ENCODE data around the gene PPP1R9A. TPM values are rescaled to one million over a fixed set of nuclear protein-coding genes. Genes with fewer than 3 reads are reported as not detected.

PPP1R9A gene
- total RNA-seq, 4 donors from 2014 or later: 4.7 to 23.9 (median 11.8) TPM

- Histone ChIP-seq H3K27me3 (no peaks in the 10 kb centered on the region), H3K4me3 (no peak overlapping the region), H3K36me3 (no peaks in the 10 kb centered on the region), H3K9me3 (no peaks in the 10 kb centered on the region), H3K4me1 (no peaks in the 10 kb centered on the region), H3K27ac (no peak overlapping the region)
- TF ChIP-seq POLR2A (IDR thresholded peaks at IDR 0.05) (no peak), CTCF (IDR thresholded peaks at IDR 0.05) (no peak)
- no peak for DNase-seq
These were observed 357.0 kb downstream of the PPP1R9A start for GRCh38 chr7:95264363-95264891.

GRCh38 chr7:95265634-95266033 is 358.2 kb downstream of the PPP1R9A start:
- Histone ChIP-seq H3K27me3 (no peaks in the 10 kb centered on the region), H3K9me3 (no peaks in the 10 kb centered on the region), H3K4me3 (no peak overlapping the region), H3K36me3 (no peaks in the 10 kb centered on the region), H3K4me1 (no peaks in the 10 kb centered on the region), H3K27ac (no peak overlapping the region)
- no peak for DNase-seq
- TF ChIP-seq POLR2A (IDR thresholded peaks at IDR 0.05) (no peak), CTCF (IDR thresholded peaks at IDR 0.05) (no peak)

GRCh38 chr7:95267754-95268153 is 360.4 kb downstream of the PPP1R9A start:
- no peak overlapping the region for H3K4me3 ChIP-seq
- H3K4me1 ChIP-seq: no peaks in the 10 kb centered on the region
- H3K9me3 ChIP-seq: no peaks in the 10 kb centered on the region
- no peak for TF ChIP-seq CTCF (IDR thresholded peaks at IDR 0.05)
- TF ChIP-seq POLR2A (IDR thresholded peaks at IDR 0.05): no peak
- DNase-seq: no peak
- no peak overlapping the region for H3K27ac ChIP-seq
- no peaks in the 10 kb centered on the region for H3K36me3 ChIP-seq
- H3K27me3 ChIP-seq: no peaks in the 10 kb centered on the region

- no peaks in the 10 kb centered on the region for H3K27me3 ChIP-seq
These were observed 362.2 kb downstream of the PPP1R9A start for GRCh38 chr7:95269640-95270039.

GRCh38 chr7:95276114-95276513 is 368.7 kb downstream of the PPP1R9A start:
- Histone ChIP-seq H3K27me3 (no peaks in the 10 kb centered on the region), H3K4me3 (no peak overlapping the region), H3K9me3 (no peaks in the 10 kb centered on the region), H3K27ac (no peak overlapping the region), H3K36me3 (no peaks in the 10 kb centered on the region), H3K4me1 (no peaks in the 10 kb centered on the region)
- TF ChIP-seq POLR2A (IDR thresholded peaks at IDR 0.05) (no peak), CTCF (IDR thresholded peaks at IDR 0.05) (no peak)
- DNase-seq: no peak

More at GRCh38 chr7:95269640-95270039, 362.2 kb downstream of the PPP1R9A start:
- Histone ChIP-seq H3K4me1 (no peaks in the 10 kb centered on the region), H3K9me3 (no peaks in the 10 kb centered on the region), H3K36me3 (no peaks in the 10 kb centered on the region), H3K4me3 (no peak overlapping the region), H3K27ac (no peak overlapping the region)
- TF ChIP-seq CTCF (IDR thresholded peaks at IDR 0.05) (no peak), POLR2A (IDR thresholded peaks at IDR 0.05) (no peak)
- no peak for DNase-seq

GRCh38 chr7:95279417-95279816 is 372.0 kb downstream of the PPP1R9A start:
- H3K27ac ChIP-seq: no peak overlapping the region
- H3K36me3 ChIP-seq: no peaks in the 10 kb centered on the region
- H3K27me3 ChIP-seq: no peaks in the 10 kb centered on the region
- DNase-seq: no peak
- TF ChIP-seq POLR2A (IDR thresholded peaks at IDR 0.05) (no peak), CTCF (IDR thresholded peaks at IDR 0.05) (no peak)
- no peak overlapping the region for H3K4me3 ChIP-seq
- no peaks in the 10 kb centered on the region for H3K9me3 ChIP-seq
- H3K4me1 ChIP-seq: no peaks in the 10 kb centered on the region

Data from Peyer's patch (tissue), 4 donors.